GM23248 (cell line): ENCODE measurements around the gene WDTC1.

Source experiments
- EZH2 ChIP-seq: fragments of 200-600 bp; sonication (generic); IDR thresholded peaks from 2 replicates; pipeline ENCODE4 v1.6.1; 2018; ENCODE audit warnings: antibody characterized with exemption, mild to moderate bottlenecking; ENCODE audit not compliant: insufficient read depth, poor library complexity, severe bottlenecking
- EZH2phosphoT487 ChIP-seq: fragments of 200-600 bp; sonication (generic); IDR thresholded peaks from 2 replicates; pipeline ENCODE4 v1.6.1; 2018; ENCODE audit warnings: antibody characterized with exemption, moderate library complexity, mild to moderate bottlenecking, low read depth; ENCODE audit not compliant: insufficient read depth

DNA sequence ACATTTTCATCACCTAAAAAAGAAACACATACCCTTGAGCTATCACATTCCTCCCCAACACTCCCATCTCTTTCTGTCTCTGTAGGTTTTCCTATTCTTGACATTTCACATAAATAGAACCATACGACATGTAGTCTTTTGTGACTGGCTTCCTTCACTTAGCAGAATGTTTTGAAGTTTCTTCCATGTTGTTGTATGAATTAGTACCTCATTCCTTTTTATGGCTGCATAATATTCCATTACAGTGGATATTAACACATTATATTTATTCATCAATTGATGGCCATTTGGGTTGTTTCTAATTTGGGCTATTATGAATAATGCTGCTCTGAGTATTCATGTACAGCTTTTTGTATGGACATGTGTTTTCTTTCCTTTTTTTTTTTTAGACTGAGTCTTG, 11.8 kb downstream of the WDTC1 start:
- TF ChIP-seq EZH2phosphoT487 = no peak
- TF ChIP-seq EZH2 = no peak
